Naive B cell (primary cell): Measurements from ENCODE around the gene SERPINA3. TPM values are rescaled to one million over a fixed set of nuclear protein-coding genes. Genes with fewer than 3 reads are reported as not detected.
"Not testable (repeated sequence)": the region's sequence is repeated elsewhere in the genome, so short reads cannot be mapped to it uniquely, and the experiment has no call there.

Experiments
- ATAC-seq, 2 donors: fragments of 150-1000 bp; cut with Tn5 transposase; 2 replicates each; pipeline ENCODE4 v1.10.0; 2021; ENCODE audit warnings: low read depth in 2 of 2, mild to moderate bottlenecking in 2 of 2, moderate library complexity in 2 of 2
- DNase-seq: peaks from one replicate; pipeline ENCODE4 v3.0.0; 2022
- H3K27ac Mint-ChIP-seq, 6 donors: one replicate each; pipeline ENCODE4 v1.8.0; 2020 to 2022; ENCODE audit warnings: mild to moderate bottlenecking in 6 of 6, mixed read lengths in 6 of 6, moderate library complexity in 5 of 6, inconsistent platforms in 2 of 6
- H3K27me3 Mint-ChIP-seq, 3 donors: one replicate each; pipeline ENCODE4 v1.8.0; 2021 to 2022; ENCODE audit warnings: mixed read lengths in 3 of 3, mild to moderate bottlenecking in 1 of 3
- H3K36me3 Mint-ChIP-seq, 2 donors: one replicate each; pipeline ENCODE4 v1.8.0; 2020 to 2022; ENCODE audit warnings: mixed read lengths in 2 of 2, inconsistent platforms in 1 of 2, mild to moderate bottlenecking in 1 of 2
- H3K4me1 Mint-ChIP-seq, 3 donors: one replicate each; pipeline ENCODE4 v1.8.0; 2020 to 2022; ENCODE audit warnings: mixed read lengths in 3 of 3, inconsistent platforms in 1 of 3, mild to moderate bottlenecking in 1 of 3, moderate library complexity in 1 of 3
- H3K4me3 Mint-ChIP-seq, 8 donors: one replicate each; pipeline ENCODE4 v1.8.0; 2020 to 2022; ENCODE audit warnings: mild to moderate bottlenecking in 8 of 8, mixed read lengths in 8 of 8, moderate library complexity in 8 of 8, inconsistent platforms in 2 of 8
- H3K9me3 Mint-ChIP-seq, 7 donors: one replicate each; pipeline ENCODE4 v1.8.0; 2020 to 2022; ENCODE audit warnings: mixed read lengths in 7 of 7, mild to moderate bottlenecking in 5 of 7, inconsistent platforms in 2 of 7, moderate library complexity in 1 of 7
- polyA plus RNA-seq, 6 donors: library from polyadenylated mRNA; unstranded; fragments of 300-500 nt; fragmentation: Illumina TruSeq; gene quantifications; one replicate each; pipeline ENCODE4 v1.2.3, GENCODE V29; 2021; ENCODE audit warnings: low read depth in 6 of 6

Gene SERPINA3
- polyA plus RNA-seq, 6 donors from 2014 or later = not detected

GRCh38 chr14:94605361-94605760, 6.8 kb upstream of the SERPINA3 start:
- Mint-ChIP-seq H3K4me1 (no peaks in the 10 kb centered on the region), H3K36me3 (no peaks in the 10 kb centered on the region), H3K9me3 (peaks cover 5 to 23% (median 16%) of the 10 kb centered on the region in 7 donors), H3K27ac (no peak overlapping the region), H3K4me3 (no peak overlapping the region), H3K27me3 (peaks cover 7 to 11% (median 11%) of the 10 kb centered on the region in 3 donors)
- DNase-seq (no peak), ATAC-seq (no peak)

GRCh38 chr14:94608966-94609365, 3.2 kb upstream of the SERPINA3 start:
- DNase-seq, H3K4me1 Mint-ChIP-seq, ATAC-seq, H3K36me3 Mint-ChIP-seq, H3K27ac Mint-ChIP-seq, H3K4me3 Mint-ChIP-seq: not testable (repeated sequence)
- Mint-ChIP-seq H3K9me3 (peaks cover 0 to 25% (median 13%) of the 10 kb centered on the region in 7 donors), H3K27me3 (peaks cover 0 to 11% (median 0%) of the 10 kb centered on the region in 3 donors)

GRCh38 chr14:94611179-94611578, 1.0 kb upstream of the SERPINA3 start:
- H3K4me3 Mint-ChIP-seq = no peak overlapping the region
- peaks cover 0 to 7% (median 0%) of the 10 kb centered on the region in 3 donors for H3K27me3 Mint-ChIP-seq
- ATAC-seq = no peak
- no peak overlapping the region for H3K27ac Mint-ChIP-seq
- H3K4me1 Mint-ChIP-seq = no peaks in the 10 kb centered on the region
- no peaks in the 10 kb centered on the region for H3K36me3 Mint-ChIP-seq
- no peak for DNase-seq
- H3K9me3 Mint-ChIP-seq = peaks cover under 1 to 25% (median 13%) of the 10 kb centered on the region in 7 donors

GRCh38 chr14:94612580-94613554, 676 bp downstream of the SERPINA3 start:
- H3K27ac Mint-ChIP-seq = no peak overlapping the region
- ATAC-seq (no peak), DNase-seq (no peak)
- H3K36me3 Mint-ChIP-seq = no peaks in the 10 kb centered on the region
- no peak overlapping the region for H3K4me3 Mint-ChIP-seq
- peaks cover 0 to 7% (median 0%) of the 10 kb centered on the region in 3 donors for H3K27me3 Mint-ChIP-seq
- H3K4me1 Mint-ChIP-seq = no peaks in the 10 kb centered on the region
- H3K9me3 Mint-ChIP-seq = peaks cover 4 to 27% (median 19%) of the 10 kb centered on the region in 7 donors

- Mint-ChIP-seq H3K4me3 (no peak overlapping the region), H3K27me3 (peaks cover 0 to 1% (median 0%) of the 10 kb centered on the region in 3 donors), H3K36me3 (peaks cover 0 to 8% of the 10 kb centered on the region in 2 donors), H3K9me3 (peaks cover 9 to 32% (median 19%) of the 10 kb centered on the region in 7 donors), H3K4me1 (no peaks in the 10 kb centered on the region), H3K27ac (no peak overlapping the region)
- no peak for ATAC-seq
- no peak for DNase-seq
These were observed 1.8 kb downstream of the SERPINA3 start for GRCh38 chr14:94613720-94614644.

- Mint-ChIP-seq H3K27ac (no peak overlapping the region), H3K9me3 (peaks cover 8 to 35% (median 22%) of the 10 kb centered on the region in 7 donors), H3K27me3 (peaks cover 0 to 3% (median 0%) of the 10 kb centered on the region in 3 donors), H3K4me1 (no peaks in the 10 kb centered on the region), H3K36me3 (peaks cover 0 to 16% of the 10 kb centered on the region in 2 donors), H3K4me3 (no peak overlapping the region)
- ATAC-seq (no peak), DNase-seq (no peak)
These were observed 2.6 kb downstream of the SERPINA3 start for GRCh38 chr14:94614802-94615201.

GRCh38 chr14:94615254-94615653, 3.1 kb downstream of the SERPINA3 start:
- H3K9me3 Mint-ChIP-seq = peaks cover 10 to 35% (median 25%) of the 10 kb centered on the region in 7 donors
- no peaks in the 10 kb centered on the region for H3K4me1 Mint-ChIP-seq
- H3K36me3 Mint-ChIP-seq = peaks cover 0 to 20% of the 10 kb centered on the region in 2 donors
- no peak for ATAC-seq
- H3K4me3 Mint-ChIP-seq = no peak overlapping the region
- DNase-seq = no peak
- H3K27ac Mint-ChIP-seq = no peak overlapping the region
- H3K27me3 Mint-ChIP-seq = peaks cover 0 to 7% (median 4%) of the 10 kb centered on the region in 3 donors

GRCh38 chr14:94615823-94616570, 3.8 kb downstream of the SERPINA3 start:
- no peak overlapping the region for H3K4me3 Mint-ChIP-seq
- no peaks in the 10 kb centered on the region for H3K4me1 Mint-ChIP-seq
- H3K36me3 Mint-ChIP-seq = peaks cover 0 to 24% of the 10 kb centered on the region in 2 donors
- H3K27me3 Mint-ChIP-seq = peaks cover 0 to 11% (median 4%) of the 10 kb centered on the region in 3 donors
- DNase-seq (no peak), ATAC-seq (no peak)
- H3K27ac Mint-ChIP-seq = no peak overlapping the region
- peaks cover 10 to 35% (median 22%) of the 10 kb centered on the region in 7 donors for H3K9me3 Mint-ChIP-seq

GRCh38 chr14:94617366-94617941, 5.3 kb downstream of the SERPINA3 start:
- no peak for ATAC-seq

GRCh38 chr14:94617988-94618822, 6.0 kb downstream of the SERPINA3 start:
- Mint-ChIP-seq H3K36me3 (peaks cover 0 to 24% of the 10 kb centered on the region in 2 donors), H3K4me3 (peak overlapping the region in 1 of 8 donors; percentile 57)
- no peak for ATAC-seq

More at GRCh38 chr14:94617366-94617941, 5.3 kb downstream of the SERPINA3 start:
- no peak overlapping the region for H3K27ac Mint-ChIP-seq
- H3K4me1 Mint-ChIP-seq = no peaks in the 10 kb centered on the region
- peaks cover 0 to 11% (median 4%) of the 10 kb centered on the region in 3 donors for H3K27me3 Mint-ChIP-seq
- H3K4me3 Mint-ChIP-seq = no peak overlapping the region
- H3K9me3 Mint-ChIP-seq = peaks cover 10 to 35% (median 23%) of the 10 kb centered on the region in 7 donors
- H3K36me3 Mint-ChIP-seq = peaks cover 0 to 24% of the 10 kb centered on the region in 2 donors
- no peak for DNase-seq

GRCh38 chr14:94619297-94619696, 7.1 kb downstream of the SERPINA3 start:
- Mint-ChIP-seq H3K9me3 (peaks cover 10 to 35% (median 23%) of the 10 kb centered on the region in 7 donors), H3K27me3 (peaks cover 0 to 11% (median 4%) of the 10 kb centered on the region in 3 donors), H3K4me3 (no peak overlapping the region), H3K36me3 (peaks cover 0 to 24% of the 10 kb centered on the region in 2 donors), H3K4me1 (no peaks in the 10 kb centered on the region), H3K27ac (no peak overlapping the region)
- ATAC-seq = no peak
- DNase-seq = no peak

More at GRCh38 chr14:94617988-94618822, 6.0 kb downstream of the SERPINA3 start:
- H3K9me3 Mint-ChIP-seq = peaks cover 10 to 35% (median 23%) of the 10 kb centered on the region in 7 donors
- H3K4me1 Mint-ChIP-seq = no peaks in the 10 kb centered on the region
- DNase-seq = no peak
- no peak overlapping the region for H3K27ac Mint-ChIP-seq
- peaks cover 0 to 11% (median 4%) of the 10 kb centered on the region in 3 donors for H3K27me3 Mint-ChIP-seq
